ENCODE measurements around the gene TPMT.
"Not testable (repeated sequence)": the region's sequence is repeated elsewhere in the genome, so short reads cannot be mapped to it uniquely, and the experiment has no call there.

Gene TPMT

GRCh38 chr6:18154507-18155149 lies at the start of gene TPMT:
Gene TPMT, minus strand, starts transcription at chr6:18155077. Its CDS starts 5,950 bp downstream, at chr6:18149127.
- no peak for DNase-seq

- DNase-seq: no peak
Observed at GRCh38 chr6:18203786-18204185, 48.9 kb upstream of the TPMT start.

- DNase-seq: no peak
Observed at GRCh38 chr6:18192026-18192425, 37.1 kb upstream of the TPMT start.

GRCh38 chr6:18189196-18189595 lies 34.3 kb upstream of the TPMT start:
- DNase-seq: no peak

- DNase-seq: no peak
Observed at GRCh38 chr6:18187701-18188100, 32.8 kb upstream of the TPMT start.

GRCh38 chr6:18186540-18187250 lies 31.8 kb upstream of the TPMT start:
- DNase-seq: no peak

GRCh38 chr6:18186033-18186432 lies 31.2 kb upstream of the TPMT start:
- DNase-seq: no peak

- no peak for DNase-seq
Observed at GRCh38 chr6:18185624-18186023, 30.7 kb upstream of the TPMT start.

GRCh38 chr6:18183766-18184165 lies 28.9 kb upstream of the TPMT start:
- DNase-seq: no peak

GRCh38 chr6:18182568-18182967 lies 27.7 kb upstream of the TPMT start:
- no peak for DNase-seq

GRCh38 chr6:18179770-18180356 lies 25.0 kb upstream of the TPMT start:
- no peak for DNase-seq

GRCh38 chr6:18178960-18179615 lies 24.2 kb upstream of the TPMT start:
- DNase-seq: no peak

- no peak for DNase-seq
Observed at GRCh38 chr6:18177286-18177965, 22.5 kb upstream of the TPMT start.

GRCh38 chr6:18176198-18176597 lies 21.3 kb upstream of the TPMT start:
- not testable (repeated sequence) for DNase-seq

- DNase-seq: no peak
Observed at GRCh38 chr6:18171871-18172270, 17.0 kb upstream of the TPMT start.

- DNase-seq: no peak
Observed at GRCh38 chr6:18168264-18168663, 13.4 kb upstream of the TPMT start.

GRCh38 chr6:18166312-18167036 lies 11.6 kb upstream of the TPMT start:
- no peak for DNase-seq

- DNase-seq: no peak
Observed at GRCh38 chr6:18165751-18166150, 10.9 kb upstream of the TPMT start.

GRCh38 chr6:18162401-18162800 lies 7.5 kb upstream of the TPMT start:
- no peak for DNase-seq

GRCh38 chr6:18161431-18161830 lies 6.6 kb upstream of the TPMT start:
- no peak for DNase-seq

GRCh38 chr6:18160911-18161310 lies 6.0 kb upstream of the TPMT start:
- DNase-seq: no peak

GRCh38 chr6:18155864-18156421 lies 1.1 kb upstream of the TPMT start:
- DNase-seq: peak; percentile 73

Measured in NCI-H2029 treated with DMSO at 0.1 percent for 48 hours (cell line).